Heart left ventricle (tissue), 16 donors: ENCODE measurements around the gene OTUD7B. TPM values are rescaled to one million over a fixed set of nuclear protein-coding genes. Genes with fewer than 3 reads are reported as not detected.
A peak's percentile ranks its signal among the peaks of the same experiment; 100 is the strongest.

ENCODE experiments used
- ATAC-seq, 4 donors: fragments of 200-7000 bp; cut with Tn5 transposase; one replicate each; pipeline ENCODE4 v1.9.1; 2020 to 2022; ENCODE audit warnings: moderate library complexity in 4 of 4, mild to moderate bottlenecking in 3 of 4, moderate number of reproducible peaks in 1 of 4
- DNase-seq, 5 donors: peaks; one replicate each; pipeline ENCODE4 v3.0.0-alpha.2; 2020
- H3K27ac ChIP-seq, 12 donors: fragments of 200-600 bp; sonication (generic) in 4 of 12; one replicate each; pipeline versions ENCODE4 v1.5.0 to v1.8.0; 2016 to 2022; ENCODE audit warnings: mild to moderate bottlenecking in 2 of 12
- H3K27me3 ChIP-seq, 9 donors: fragments of 200-600 bp; sonication (generic) in 2 of 9; one replicate each; pipeline versions ENCODE4 v1.5.1 to v1.8.0; 2016 to 2022; ENCODE audit warnings: mild to moderate bottlenecking in 3 of 9
- H3K36me3 ChIP-seq, 9 donors: fragments of 200-600 bp; sonication (generic) in 2 of 9; one replicate each; pipeline versions ENCODE4 v1.5.0 to v1.8.0; 2018 to 2022; ENCODE audit warnings: mild to moderate bottlenecking in 2 of 9
- H3K4me1 ChIP-seq, 12 donors: fragments of 200-600 bp; sonication (generic) in 4 of 12; one replicate each; pipeline versions ENCODE4 v1.5.0 to v1.8.0; 2016 to 2022; ENCODE audit warnings: mild to moderate bottlenecking in 3 of 12
- H3K4me3 ChIP-seq, 12 donors: fragments of 200-600 bp; sonication (generic) in 4 of 12; one replicate each; pipeline versions ENCODE4 v1.5.0 to v1.8.0; 2017 to 2022; ENCODE audit warnings: mild to moderate bottlenecking in 9 of 12, moderate library complexity in 4 of 12
- H3K9me3 ChIP-seq, 12 donors: fragments of 200-600 bp; sonication (generic) in 4 of 12; one replicate each; pipeline versions ENCODE4 v1.5.0 to v1.8.0; 2016 to 2022; ENCODE audit warnings: mild to moderate bottlenecking in 1 of 12
- POLR2A ChIP-seq, 2 donors: fragments of 450-650 bp; IDR thresholded peaks; one replicate each; pipeline ENCODE4 v1.6.1; 2017; ENCODE audit warnings: antibody characterized with exemption in 2 of 2, mild to moderate bottlenecking in 2 of 2, moderate library complexity in 2 of 2
- WGBS, 4 donors: extraction: QIAGEN DNeasy Blood & Tissue Kit in 2 of 4; methylation state at CpG; one replicate each; pipeline versions ENCODE4 v1.1.5 to v1.1.7; 2013 to 2018; 5-methylcytosine and 5-hydroxymethylcytosine counted together
- intact Hi-C, 10 donors: fragments of 100-400 bp; cut with DNase I; formaldehyde crosslinking; loops; one replicate each; pipeline versions ENCODE4 v1.11.1 to v1.14.2; 2022
- polyA plus RNA-seq, 2 donors: library from polyadenylated mRNA; stranded (reverse); fragments of 200-250 nt; gene quantifications; one replicate each; pipeline ENCODE4 v1.2.3, GENCODE V29; 2013
- total RNA-seq, 9 donors: library from RNA; depleted of rRNA in 2 of 9; stranded (reverse); fragments of >200 nt in 2 of 9; fragmentation: NEBNext Ultra II Directional in 3 of 9; extraction: Animal tissue kit (Norgen Biotek cat#: 25700) in 3 of 9; gene quantifications; one replicate each; pipeline versions ENCODE4 v1.1.0 to v1.2.4, GENCODE V29; 2016 to 2023
- TF ChIP-seq, protein P1 (sequence below), 12 donors: fragments of 200-600 bp; sonication (generic) in 4 of 12; IDR thresholded peaks; one replicate each; pipeline versions ENCODE4 v1.5.0 to v1.8.0; 2018 to 2022; ENCODE audit warnings: antibody characterized with exemption in 12 of 12, mild to moderate bottlenecking in 5 of 12
- donor health status: ischemic (EF 13 %, LVEDD 7.1; RV severe dilation, severe dysfunction).
- donor health status: healthy with polysubstance abuse.
- donor health status: DM: no; HTN: yes; CAD: no.
- donor health status: DM: no; HTN: no; CAD: no.
- donor health status: ischemic (EF 25% LVEDD 6.9; RV normal size, moderate dysfunction).
- donor health status: ischemic (EF 25% LVEDD 5.7; RV mildly dilated, moderate dysfunction).
- donor health status: healthy.
- donor health status: DM: yes; HTN: yes; CAD: no.
- donor health status: ischemic (EF 35%, LVEDD 5.7; RV mildly dilated, moderate dysfunction).
- donor health status: nonischemic (EF 11% LVEDD 7.7; RV severe dilation, severe dysfunction).
- donor health status: DM: yes; HTN: yes; CAD: no.
- donor health status: PGD.
- donor health status: ischemic (EF 29% LVEDD 5.4; RV normal size, mild dysfunction).
- donor health status: nonischemic (EF 23%, LVEDD 6.1; RV moderate dilation, normal function).

Gene OTUD7B
- total and polyA plus RNA-seq, 11 donors = 8.1 to 36.2 (median 24.7) TPM

GRCh38 chr1:149997585-149998262 is 12.8 kb downstream of the OTUD7B start:
- TF ChIP-seq POLR2A (IDR thresholded peaks at IDR 0.05) = no peak
- TF ChIP-seq, protein P1, sequence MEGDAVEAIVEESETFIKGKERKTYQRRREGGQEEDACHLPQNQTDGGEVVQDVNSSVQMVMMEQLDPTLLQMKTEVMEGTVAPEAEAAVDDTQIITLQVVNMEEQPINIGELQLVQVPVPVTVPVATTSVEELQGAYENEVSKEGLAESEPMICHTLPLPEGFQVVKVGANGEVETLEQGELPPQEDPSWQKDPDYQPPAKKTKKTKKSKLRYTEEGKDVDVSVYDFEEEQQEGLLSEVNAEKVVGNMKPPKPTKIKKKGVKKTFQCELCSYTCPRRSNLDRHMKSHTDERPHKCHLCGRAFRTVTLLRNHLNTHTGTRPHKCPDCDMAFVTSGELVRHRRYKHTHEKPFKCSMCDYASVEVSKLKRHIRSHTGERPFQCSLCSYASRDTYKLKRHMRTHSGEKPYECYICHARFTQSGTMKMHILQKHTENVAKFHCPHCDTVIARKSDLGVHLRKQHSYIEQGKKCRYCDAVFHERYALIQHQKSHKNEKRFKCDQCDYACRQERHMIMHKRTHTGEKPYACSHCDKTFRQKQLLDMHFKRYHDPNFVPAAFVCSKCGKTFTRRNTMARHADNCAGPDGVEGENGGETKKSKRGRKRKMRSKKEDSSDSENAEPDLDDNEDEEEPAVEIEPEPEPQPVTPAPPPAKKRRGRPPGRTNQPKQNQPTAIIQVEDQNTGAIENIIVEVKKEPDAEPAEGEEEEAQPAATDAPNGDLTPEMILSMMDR (IDR thresholded peaks at IDR 0.05) = no peak
- Histone ChIP-seq H3K9me3 (no peaks in the 10 kb centered on the region), H3K27me3 (peaks cover 0 to 58% (median 0%) of the 10 kb centered on the region in 9 donors), H3K4me1 (peaks cover 0 to 84% (median 47%) of the 10 kb centered on the region in 12 donors), H3K4me3 (no peak overlapping the region), H3K36me3 (peaks cover 0 to 15% (median 8%) of the 10 kb centered on the region in 9 donors), H3K27ac (no peak overlapping the region)
- 84 to 87% (median 84%) methylated on average over 6 of the region's 6 CpGs for WGBS, 4 donors
- intact Hi-C loops = no loop called here
- ATAC-seq (peak in 2 of 4 donors; percentile 34 to 42), DNase-seq (no peak)

GRCh38 chr1:149995927-149996326 is 14.6 kb downstream of the OTUD7B start:
- no peak for DNase-seq
- TF ChIP-seq, protein P1 (IDR thresholded peaks at IDR 0.05) = no peak
- no peak for TF ChIP-seq POLR2A (IDR thresholded peaks at IDR 0.05)
- 60 to 67% (median 64%) methylated on average over 2 of the region's 2 CpGs for WGBS, 4 donors
- peaks cover 0 to 60% (median 0%) of the 10 kb centered on the region in 9 donors for H3K27me3 ChIP-seq
- no peak overlapping the region for H3K27ac ChIP-seq
- no peaks in the 10 kb centered on the region for H3K9me3 ChIP-seq
- H3K4me3 ChIP-seq = no peak overlapping the region
- peaks cover 0 to 15% (median 8%) of the 10 kb centered on the region in 9 donors for H3K36me3 ChIP-seq
- intact Hi-C loops = no loop called here
- H3K4me1 ChIP-seq = peaks cover 0 to 76% (median 43%) of the 10 kb centered on the region in 12 donors
- no peak for ATAC-seq

DNA sequence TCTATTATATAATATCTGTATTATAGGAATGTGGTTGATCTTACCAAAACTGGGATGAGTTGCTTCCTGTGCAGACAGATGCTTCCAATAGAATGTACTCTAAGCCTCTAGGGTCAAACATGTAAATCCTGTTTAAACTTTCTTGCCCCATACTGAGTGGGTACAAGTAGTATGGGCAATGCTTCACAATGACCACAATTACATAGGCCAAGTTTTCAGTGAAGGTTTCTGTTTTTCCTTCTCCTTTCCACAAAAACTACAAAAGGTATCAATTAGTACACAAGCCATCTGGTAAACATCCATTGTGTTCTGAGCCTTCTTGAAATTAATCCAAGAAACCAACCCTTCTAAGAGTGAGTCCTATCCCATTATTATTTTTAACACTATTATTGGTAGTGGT is 16.8 kb downstream of the OTUD7B start:
- no peak for DNase-seq
- Histone ChIP-seq H3K4me3 (no peak overlapping the region), H3K9me3 (no peaks in the 10 kb centered on the region), H3K27me3 (peaks cover 0 to 53% (median 0%) of the 10 kb centered on the region in 9 donors), H3K36me3 (peaks cover 0 to 4% (median 0%) of the 10 kb centered on the region in 9 donors), H3K4me1 (peaks cover 0 to 62% (median 39%) of the 10 kb centered on the region in 12 donors), H3K27ac (no peak overlapping the region)
- TF ChIP-seq, protein P1 (IDR thresholded peaks at IDR 0.05) = no peak
- TF ChIP-seq POLR2A (IDR thresholded peaks at IDR 0.05) = no peak
- intact Hi-C loops = no loop called here
- no peak for ATAC-seq

- DNase-seq = no peak
These were observed 17.3 kb downstream of the OTUD7B start for GRCh38 chr1:149993181-149993580.

More at GRCh38 chr1:149993181-149993580, 17.3 kb downstream of the OTUD7B start:
- WGBS, 4 donors = 29 to 60% (median 51%) methylated on average over 1 of the region's 1 CpG
- Histone ChIP-seq H3K27me3 (peaks cover 0 to 54% (median 0%) of the 10 kb centered on the region in 9 donors), H3K4me3 (no peak overlapping the region), H3K27ac (no peak overlapping the region), H3K9me3 (no peaks in the 10 kb centered on the region), H3K36me3 (peaks cover 0 to 4% (median 0%) of the 10 kb centered on the region in 9 donors), H3K4me1 (peaks cover 0 to 62% (median 40%) of the 10 kb centered on the region in 12 donors)
- no peak for ATAC-seq
- TF ChIP-seq, protein P1 (IDR thresholded peaks at IDR 0.05) = no peak
- no peak for TF ChIP-seq POLR2A (IDR thresholded peaks at IDR 0.05)
- intact Hi-C loops = no loop called here
